Testis (tissue), 3 donors: ENCODE results near the gene CDC42BPB. TPM values are rescaled to one million over a fixed set of nuclear protein-coding genes. Genes with fewer than 3 reads are reported as not detected.

ENCODE experiments used
- DNase-seq: peaks from one replicate; pipeline ENCODE4 v3.0.0-alpha.2; 2019
- H3K27ac ChIP-seq, 2 donors: fragments of 200-600 bp; sonication (generic); one replicate each; pipeline ENCODE4 v1.5.1; 2019
- H3K27me3 ChIP-seq: fragments of 200-600 bp; sonication (generic); one replicate; pipeline ENCODE4 v1.5.1; 2019
- H3K36me3 ChIP-seq: fragments of 200-600 bp; sonication (generic); one replicate; pipeline ENCODE4 v1.5.1; 2017; ENCODE audit warnings: low read depth; ENCODE audit errors: missing control alignments
- H3K4me1 ChIP-seq: fragments of 200-600 bp; sonication (generic); one replicate; pipeline ENCODE4 v1.5.1; 2019
- H3K4me3 ChIP-seq, 2 donors: fragments of 200-600 bp; sonication (generic); one replicate each; pipeline ENCODE4 v1.5.1; 2017 to 2019
- H3K9me3 ChIP-seq: fragments of 200-600 bp; sonication (generic); one replicate; pipeline ENCODE4 v1.5.1; 2017
- CTCF ChIP-seq, 3 experiments: fragments of 450-650 bp in 2 of 3; fragments of 200-600 bp in 1 of 3; sonication (generic) in 1 of 3; IDR thresholded peaks; one replicate each; pipeline ENCODE4 v1.5.1; 2016 to 2019; ENCODE audit warnings: antibody characterized with exemption in 3 of 3, mild to moderate bottlenecking in 2 of 3, moderate library complexity in 1 of 3
- POLR2A ChIP-seq: fragments of 450-650 bp; IDR thresholded peaks from one replicate; pipeline ENCODE4 v1.6.1; 2017; ENCODE audit warnings: antibody characterized with exemption, mild to moderate bottlenecking, moderate library complexity
- WGBS, 2 donors: methylation state at CpG; one replicate each; pipeline ENCODE4 v1.1.5; 2018; 5-methylcytosine and 5-hydroxymethylcytosine counted together
- intact Hi-C: fragments of 100-400 bp; cut with DNase I; formaldehyde crosslinking; loops from one replicate; pipeline ENCODE4 v1.15.1; 2023; ENCODE audit warnings: low total_unique reads
- polyA plus RNA-seq: library from polyadenylated mRNA; stranded (reverse); fragments of 350-450 nt; fragmentation: Illumina TruSeq; extraction: RNeasy Lipid Tissue Mini Kit (QIAGEN cat#74804); gene quantifications from one replicate; pipeline ENCODE4 v1.2.3, GENCODE V29; 2014; ENCODE audit warnings: low read depth, low replicate concordance; ENCODE audit not compliant: insufficient read depth
- total RNA-seq, 2 donors: library from RNA; depleted of rRNA; stranded (reverse); fragments of >200 nt; gene quantifications; one replicate each; pipeline ENCODE4 v1.2.3, GENCODE V29; 2016

The CDC42BPB gene
- total and polyA plus RNA-seq, 3 donors from 2014 or later: 90.3 to 216 (median 201) TPM

- Histone ChIP-seq H3K4me1 (peaks cover 5% of the 10 kb centered on the region), H3K27me3 (no peaks in the 10 kb centered on the region), H3K36me3 (no peaks in the 10 kb centered on the region), H3K27ac (no peak overlapping the region), H3K4me3 (no peak overlapping the region), H3K9me3 (no peaks in the 10 kb centered on the region)
- WGBS, 2 donors: 27 to 44% methylated on average over 15 of the region's 15 CpGs
- intact Hi-C loops: no loop called here
- TF ChIP-seq CTCF (IDR thresholded peaks at IDR 0.05): no peak
- no peak for TF ChIP-seq POLR2A
- no peak for DNase-seq
Measured at GRCh38 chr14:103045371-103045869, 11.9 kb downstream of the CDC42BPB start.

DNA sequence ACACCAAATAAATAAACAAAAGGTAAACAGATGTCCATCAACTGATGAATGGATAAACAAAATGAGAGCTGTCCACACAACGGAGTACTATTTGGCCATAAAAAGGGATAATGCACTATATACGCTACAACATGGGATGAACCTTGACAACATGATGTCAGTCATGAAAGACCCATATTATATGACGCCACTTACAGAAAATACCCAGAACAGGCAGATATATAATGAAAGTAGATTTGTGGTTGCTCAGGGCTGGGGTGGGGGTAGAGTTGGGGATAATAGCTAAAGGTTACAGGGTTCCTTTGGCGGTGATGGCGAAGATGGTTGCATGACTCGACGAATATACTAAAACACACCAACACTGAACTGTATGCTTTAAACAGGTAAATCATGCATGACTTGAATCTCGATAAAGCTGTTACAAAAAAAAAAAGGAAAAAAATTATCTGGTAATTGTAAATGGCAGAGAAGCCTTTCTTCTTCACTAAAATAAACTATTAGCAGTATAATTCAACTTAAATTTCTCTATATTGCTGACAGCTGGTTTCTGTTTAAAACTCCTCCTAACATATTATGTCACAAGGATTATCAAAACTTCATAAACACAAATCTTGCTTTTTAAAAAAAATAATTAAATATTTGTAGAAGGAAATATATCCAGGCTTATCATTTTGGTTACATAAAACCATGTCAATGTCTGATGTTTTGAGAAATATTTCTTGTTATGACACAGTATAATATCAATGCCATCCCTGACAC, 13.9 kb downstream of the CDC42BPB start:
- no peak overlapping the region for H3K27ac ChIP-seq
- intact Hi-C loops: no loop called here
- no peaks in the 10 kb centered on the region for H3K36me3 ChIP-seq
- 95 to 97% methylated on average over 8 of the region's 8 CpGs for WGBS, 2 donors
- H3K27me3 ChIP-seq: no peaks in the 10 kb centered on the region
- H3K4me3 ChIP-seq: no peak overlapping the region
- no peaks in the 10 kb centered on the region for H3K9me3 ChIP-seq
- no peak for TF ChIP-seq POLR2A
- TF ChIP-seq CTCF (IDR thresholded peaks at IDR 0.05): no peak
- no peak for DNase-seq
- H3K4me1 ChIP-seq: no peaks in the 10 kb centered on the region

DNA sequence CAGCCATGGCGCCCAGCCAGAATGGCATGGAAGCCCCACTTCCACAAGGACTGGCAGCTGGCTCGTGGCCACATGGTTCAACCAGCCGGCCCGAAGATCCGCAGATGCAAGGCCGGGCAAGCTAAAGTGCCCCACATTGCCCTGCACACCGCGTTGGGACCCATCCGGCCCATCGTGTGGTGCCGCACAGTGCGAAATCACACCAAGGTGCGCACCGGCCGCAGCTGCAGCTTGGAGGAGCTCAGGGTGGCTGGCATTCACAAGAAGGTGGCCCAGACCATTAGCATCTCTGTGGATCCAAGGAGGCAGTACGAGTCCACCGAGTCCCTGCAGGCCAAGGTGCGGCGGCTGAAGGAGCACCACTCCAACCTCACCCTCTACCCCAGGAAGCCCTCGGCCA, 15.9 kb downstream of the CDC42BPB start:
- intact Hi-C loops: no loop called here
- Histone ChIP-seq H3K27ac (no peak overlapping the region), H3K4me3 (no peak overlapping the region), H3K36me3 (no peaks in the 10 kb centered on the region), H3K27me3 (no peaks in the 10 kb centered on the region), H3K9me3 (no peaks in the 10 kb centered on the region), H3K4me1 (no peaks in the 10 kb centered on the region)
- DNase-seq: no peak
- WGBS, 2 donors: 97 to 98% methylated on average over 20 of the region's 20 CpGs
- TF ChIP-seq CTCF (IDR thresholded peaks at IDR 0.05) (no peak), POLR2A (no peak)

GRCh38 chr14:103033681-103034096, 23.7 kb downstream of the CDC42BPB start:
- H3K27me3 ChIP-seq: no peaks in the 10 kb centered on the region
- no peaks in the 10 kb centered on the region for H3K36me3 ChIP-seq
- H3K27ac ChIP-seq: no peak overlapping the region
- no peak overlapping the region for H3K4me3 ChIP-seq
- H3K4me1 ChIP-seq: peaks cover 3% of the 10 kb centered on the region
- TF ChIP-seq CTCF (IDR thresholded peaks at IDR 0.05) (no peak), POLR2A (no peak)
- intact Hi-C loops: no loop called here
- H3K9me3 ChIP-seq: no peaks in the 10 kb centered on the region
- DNase-seq: no peak
- 73 to 76% methylated on average over 6 of the region's 6 CpGs for WGBS, 2 donors

- Histone ChIP-seq H3K36me3 (no peaks in the 10 kb centered on the region), H3K9me3 (no peaks in the 10 kb centered on the region), H3K4me1 (peaks cover 3% of the 10 kb centered on the region), H3K4me3 (no peak overlapping the region), H3K27me3 (no peaks in the 10 kb centered on the region), H3K27ac (peak overlapping the region in 1 of 2 donors; percentile 63)
- intact Hi-C loops: no loop called here
- TF ChIP-seq POLR2A (no peak), CTCF (IDR thresholded peaks at IDR 0.05) (no peak)
- 63 to 69% methylated on average over 9 of the region's 9 CpGs for WGBS, 2 donors
- no peak for DNase-seq
Measured at GRCh38 chr14:103031956-103032355, 25.4 kb downstream of the CDC42BPB start.
